GM13976 (cell line): ENCODE measurements around the gene ZBTB38.

Source experiments
- DNase-seq: peaks from one replicate; pipeline ENCODE4 v3.0.0; 2012; ENCODE audit warnings: low spot score
- CTCF ChIP-seq: IDR thresholded peaks from 2 replicates; pipeline ENCODE4 v1.5.1; 2012; ENCODE audit warnings: borderline replicate concordance, mild to moderate bottlenecking; ENCODE audit not compliant: insufficient read depth; ENCODE audit errors: extremely low read depth, missing control alignments, control extremely low read depth
- in situ Hi-C: fragments of 300-500 bp; cut with MboI; formaldehyde crosslinking; loops from one replicate; pipeline ENCODE4 v1.12.0; 2022; ENCODE audit warnings: low sequenced_read_pairs, mixed read lengths, inconsistent platforms; ENCODE audit not compliant: unreplicated experiment

ZBTB38 gene

GRCh38 chr3:141368062-141368924, at the start of gene ZBTB38:
Gene ZBTB38 (plus strand): TSS chr3:141368504. CDS start chr3:141442389, 73,885 bp downstream.
- DNase-seq: peak; percentile 63
- TF ChIP-seq CTCF: no peak
- in situ Hi-C loops: loop anchor here (10.0 kb wide), 1 partner anchor 77 kb away; no protein-coding TSS in a partner anchor

GRCh38 chr3:141320399-141321108, 47.8 kb upstream of the ZBTB38 start:
- no peak for TF ChIP-seq CTCF
- in situ Hi-C loops: no loop called here
- DNase-seq: no peak

GRCh38 chr3:141321109-141321497, 47.2 kb upstream of the ZBTB38 start:
- no peak for TF ChIP-seq CTCF
- no peak for DNase-seq
- in situ Hi-C loops: no loop called here

- DNase-seq: no peak
- in situ Hi-C loops: no loop called here
- no peak for TF ChIP-seq CTCF
These were observed 44.2 kb upstream of the ZBTB38 start for GRCh38 chr3:141323936-141324704.

GRCh38 chr3:141326123-141326522, 42.2 kb upstream of the ZBTB38 start:
- DNase-seq: no peak
- in situ Hi-C loops: no loop called here

More at GRCh38 chr3:141326123-141326522, 42.2 kb upstream of the ZBTB38 start:
- TF ChIP-seq CTCF: no peak
